Measurements from ENCODE around the gene TTLL1.

GRCh38 chr22:43038325-43038724, 50.9 kb downstream of the TTLL1 start:
- TF ChIP-seq ATF3 (IDR thresholded peaks at IDR 0.05) (peak; percentile 69), ATF3 (CRISPR knock-in tag; conservative IDR thresholded peaks at IDR 0.05) (no peak), CTCF (IDR thresholded peaks at IDR 0.05 in 2 of 3, conservative IDR thresholded peaks at IDR 0.05 in 1 of 3; ENCODE audit: insufficient read depth in 2 of 3, low read depth in 1 of 3, low read length in 3 of 3) (no peak), CHD1 (IDR thresholded peaks at IDR 0.05; ENCODE audit: low read length) (no peak), MAX (CRISPR knock-in tag; IDR thresholded peaks at IDR 0.05) (no peak), RBBP5 (IDR thresholded peaks at IDR 0.05; ENCODE audit: borderline replicate concordance, insufficient read depth, low read length, poor library complexity, severe bottlenecking) (no peak), ETS1 (conservative IDR thresholded peaks at IDR 0.05; ENCODE audit: control insufficient read depth, low read depth, low read length) (no peak), PRDM10 (IDR thresholded peaks at IDR 0.05; ENCODE audit: partially characterized antibody) (no peak), TRIM28 (IDR thresholded peaks at IDR 0.05) (no peak), RNF2 (IDR thresholded peaks at IDR 0.05) (no peak), IRF9 (tag; IDR thresholded peaks at IDR 0.05) (no peak), ZNF445 (CRISPR knock-in tag; IDR thresholded peaks at IDR 0.05; ENCODE audit: low read depth) (no peak)

All from K562 (cell line).